WI38 (cell line): Measurements from ENCODE around the gene CKS2.
"Not testable (repeated sequence)": the region's sequence is repeated elsewhere in the genome, so short reads cannot be mapped to it uniquely, and the experiment has no call there.

Source experiments
- H3K4me3 ChIP-seq: 2 replicates; pipeline ENCODE4 v1.5.1; 2011; ENCODE audit warnings: low read depth, mild to moderate bottlenecking, control low read depth, low read length
- CTCF ChIP-seq: IDR thresholded peaks from 2 replicates; pipeline ENCODE4 v1.5.1; 2012; ENCODE audit warnings: low read depth, mild to moderate bottlenecking, control low read depth, low read length

Gene CKS2

DNA sequence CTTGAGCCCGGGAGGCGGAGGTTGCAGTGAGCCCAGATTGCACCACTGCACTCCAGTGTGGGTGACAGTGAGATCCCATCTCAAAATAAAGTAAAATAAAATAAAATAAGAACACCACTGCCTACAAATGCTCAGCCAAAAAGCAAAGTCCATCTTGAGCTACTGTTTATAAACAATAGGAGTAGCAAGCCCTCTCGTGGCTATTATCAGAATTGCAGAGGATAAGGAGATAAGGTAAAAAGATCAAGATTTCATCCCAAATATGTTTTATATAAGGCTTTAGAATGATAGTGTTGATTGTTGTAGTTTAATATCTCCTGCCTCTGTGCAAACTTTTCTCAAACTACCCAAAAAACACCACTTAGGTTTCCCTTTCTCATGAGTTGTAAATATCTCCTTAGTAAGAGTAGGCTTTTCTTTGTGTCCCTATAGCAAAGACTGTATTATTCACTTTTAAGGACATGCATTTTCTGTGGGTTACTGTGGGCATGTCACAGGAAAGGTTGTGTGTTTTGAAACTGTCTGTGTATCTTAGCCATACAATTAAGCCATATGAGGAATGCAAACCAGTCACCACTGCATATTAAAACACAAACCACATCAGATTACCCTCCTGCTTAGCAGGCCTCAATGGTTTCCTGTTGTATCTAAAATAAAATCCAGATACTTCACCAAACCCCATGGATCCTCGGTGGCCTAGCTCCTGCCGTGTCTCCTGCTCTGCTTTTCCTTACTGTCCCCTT is 31.8 kb upstream of the CKS2 start:
- TF ChIP-seq CTCF: peak; percentile 28; the same call in 1 of the 2 replicates

DNA sequence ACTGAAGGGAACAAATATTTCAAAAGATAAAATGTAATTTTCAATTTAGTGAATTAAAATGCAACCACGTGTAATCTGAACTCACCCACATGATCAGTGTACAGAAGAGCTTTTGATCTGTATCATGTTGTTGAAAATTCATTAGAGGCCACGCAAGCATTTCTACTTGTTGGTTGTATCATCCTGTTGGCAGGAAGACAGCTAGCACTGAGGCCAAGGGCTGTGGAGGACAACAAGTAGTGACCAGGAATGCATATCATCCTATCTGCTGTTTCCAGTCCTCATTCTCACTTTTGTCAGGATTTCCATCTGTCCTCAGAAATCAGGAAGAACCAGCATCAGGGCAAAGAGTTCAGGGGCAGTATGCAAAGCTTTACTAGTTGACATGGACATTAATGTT is 29.9 kb upstream of the CKS2 start:
- H3K4me3 ChIP-seq: no peak overlapping the region
- TF ChIP-seq CTCF: no peak

More for the DNA sequence above, 31.8 kb upstream of the CKS2 start:
- H3K4me3 ChIP-seq: no peak overlapping the region

- H3K4me3 ChIP-seq: peak overlapping the region; percentile 30
Observed at GRCh38 chr9:89282248-89282968, 28.6 kb upstream of the CKS2 start.

DNA sequence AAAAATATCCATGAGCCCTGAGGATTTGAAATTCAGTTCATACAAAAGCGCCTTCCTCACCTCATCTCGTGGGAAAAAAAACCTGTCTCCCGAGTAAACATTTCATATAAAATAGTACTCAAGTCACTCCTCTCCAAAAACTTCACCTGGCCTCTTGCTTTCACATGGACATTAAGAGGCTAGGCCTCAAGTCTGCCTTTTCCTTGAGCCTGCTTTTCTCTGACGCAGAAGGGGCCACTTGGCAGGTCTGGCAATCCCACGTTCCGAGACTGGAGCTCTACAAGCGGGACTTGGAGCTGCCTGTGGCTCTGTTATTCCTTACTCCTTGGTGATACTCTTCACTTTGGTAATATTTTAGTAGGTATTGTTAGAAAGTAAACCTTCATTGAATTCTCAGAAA is 26.9 kb upstream of the CKS2 start:
- TF ChIP-seq CTCF: no peak
- no peak overlapping the region for H3K4me3 ChIP-seq

DNA sequence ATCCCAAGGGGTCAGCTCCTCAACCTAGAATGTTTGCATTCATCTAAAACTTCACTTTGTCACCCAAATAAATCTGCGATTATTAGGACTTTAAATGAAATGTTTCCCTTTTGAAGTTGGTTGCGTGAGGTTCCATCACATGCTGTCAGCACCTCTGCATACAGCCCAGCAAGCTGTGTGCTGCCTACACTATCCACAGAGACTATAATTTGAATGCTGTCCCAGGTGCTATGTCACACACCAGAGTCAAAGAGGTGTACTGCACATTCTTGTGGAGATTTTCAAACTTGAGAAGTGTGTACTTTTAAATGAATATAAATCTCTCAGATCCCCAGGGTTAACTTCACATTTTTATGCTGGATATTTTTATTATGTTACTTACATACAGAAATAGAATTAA is 19.3 kb upstream of the CKS2 start:
- TF ChIP-seq CTCF: no peak
- no peak overlapping the region for H3K4me3 ChIP-seq

DNA sequence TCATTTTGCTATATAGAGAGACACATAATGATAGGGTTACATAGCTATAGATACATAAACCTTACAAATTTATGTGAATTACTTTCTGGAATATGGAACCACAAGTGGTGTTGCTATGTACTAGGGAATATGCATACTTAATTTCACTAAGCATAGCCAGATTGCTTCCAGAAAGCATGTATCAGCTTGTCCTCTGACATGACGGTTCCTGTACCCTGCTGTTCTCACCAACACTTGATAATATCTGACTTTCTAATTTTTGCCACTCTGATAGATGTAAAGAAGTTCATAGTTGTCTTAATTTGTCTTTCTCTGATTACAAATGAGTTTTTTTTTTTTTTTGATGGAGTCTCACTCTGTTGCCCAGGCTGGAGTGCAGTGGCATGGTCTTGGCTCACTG is 18.0 kb upstream of the CKS2 start:
- no peak overlapping the region for H3K4me3 ChIP-seq
- TF ChIP-seq CTCF: no peak

GRCh38 chr9:89295400-89295799 is 15.6 kb upstream of the CKS2 start:
- no peak for TF ChIP-seq CTCF
- H3K4me3 ChIP-seq: no peak overlapping the region

DNA sequence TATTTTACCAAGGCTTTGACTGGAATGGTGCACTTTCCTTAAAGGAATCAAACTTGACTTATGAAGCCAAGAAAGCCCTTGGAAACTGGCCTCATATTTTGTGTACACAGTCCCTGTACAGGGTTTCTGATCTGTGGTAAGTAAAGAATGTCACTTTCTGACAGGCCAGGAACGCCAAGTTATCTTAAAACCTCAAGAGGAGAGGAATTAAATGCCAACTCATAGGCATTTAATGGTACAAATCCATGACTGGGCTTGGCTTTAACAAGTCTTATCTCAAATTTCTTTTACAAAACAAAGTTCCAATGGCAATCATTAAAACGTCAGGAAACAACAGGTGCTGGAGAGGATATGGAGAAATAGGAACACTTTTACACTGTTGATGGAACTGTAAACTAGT is 9.0 kb upstream of the CKS2 start:
- H3K4me3 ChIP-seq: not testable (repeated sequence)
